PFSK-1 (cell line): ENCODE results near the gene GRK1.

Experiments used
- POLR2AphosphoS5 ChIP-seq: IDR thresholded peaks from 2 replicates; pipeline ENCODE4 v1.6.1; 2012; ENCODE audit warnings: low read depth, mild to moderate bottlenecking, control low read depth, low read length, moderate library complexity
- REST ChIP-seq, 2 experiments: IDR thresholded peaks; 2 replicates each; pipeline versions ENCODE4 v1.6.1 to v1.8.0; 2011 to 2012; ENCODE audit warnings: low read depth in 2 of 2, low read length in 2 of 2, control low read depth in 1 of 2, inconsistent platforms in 1 of 2, mild to moderate bottlenecking in 1 of 2, moderate library complexity in 1 of 2; ENCODE audit not compliant: insufficient read depth in 1 of 2
- SIN3A ChIP-seq: IDR thresholded peaks from 2 replicates; pipeline ENCODE4 v1.6.1; 2012; ENCODE audit warnings: mild to moderate bottlenecking, low read length, moderate library complexity, borderline replicate concordance; ENCODE audit not compliant: insufficient read depth
- TAF1 ChIP-seq: IDR thresholded peaks from 2 replicates; pipeline ENCODE4 v1.6.1; 2012; ENCODE audit warnings: low read length, control low read depth, borderline replicate concordance; ENCODE audit not compliant: insufficient read depth

- no peak for TF ChIP-seq SIN3A
- no peak for TF ChIP-seq POLR2AphosphoS5
- TF ChIP-seq REST (IDR thresholded peaks at IDR 0.05; ENCODE audit: insufficient read depth in 1 of 2, low read depth in 2 of 2, low read length in 2 of 2): no peak
- TF ChIP-seq TAF1: no peak
Measured at GRCh38 chr13:113732176-113732960, 65.3 kb downstream of the GRK1 start.
